SK-N-SH (cell line): Measurements from ENCODE around the gene CILP. TPM values are rescaled to one million over a fixed set of nuclear protein-coding genes. Genes with fewer than 3 reads are reported as not detected.

Experiments
- CTCF ChIA-PET: fragments of 300-600, 350-600 bp; formaldehyde crosslinking; extraction: SDS; loops from one replicate; lab custom pipeline; 2021; lab: Yijun Ruan, JAX
- POLR2A ChIA-PET: fragments of 350-600 bp; sonication (Branson Sonifier 250); formaldehyde crosslinking; extraction: SDS; loops from one replicate; lab custom pipeline; 2020; ENCODE audit warnings: antibody characterized with exemption, inconsistent platforms; lab: Yijun Ruan, JAX
- DNase-seq: peaks from one replicate; pipeline ENCODE4 v3.0.0; 2012
- H2AFZ ChIP-seq: fragments of 200-600 bp; sonication (generic); 2 replicates; pipeline ENCODE4 v1.8.1; 2016; ENCODE audit warnings: antibody characterized with exemption, mild to moderate bottlenecking, low read depth
- H3F3A ChIP-seq: fragments of 200-600 bp; sonication (generic); replicated peaks from 2 replicates; pipeline ENCODE3; 2016; ENCODE audit warnings: antibody characterized with exemption, mild to moderate bottlenecking; ENCODE audit not compliant: insufficient read depth
- H3K27ac ChIP-seq, 2 experiments: fragments of 200-500 bp in 1 of 2; fragments of 200-600 bp in 1 of 2; sonication (Bioruptor generic) in 1 of 2; sonication (generic), shearing (Covaris generic) in 1 of 2; 2 replicates each; pipeline versions ENCODE4 v1.5.1 to v1.6.1; 2014 to 2016; ENCODE audit warnings: low read depth in 2 of 2, inconsistent platforms in 1 of 2, low read length in 1 of 2, mild to moderate bottlenecking in 1 of 2, mixed read lengths in 1 of 2
- H3K27me3 ChIP-seq: fragments of 200-600 bp; sonication (generic), shearing (Covaris generic); 2 replicates; pipeline ENCODE4 v1.6.1; 2016; ENCODE audit warnings: mixed run types; ENCODE audit not compliant: insufficient read depth
- H3K36me3 ChIP-seq, 2 experiments: fragments of 200-500 bp in 1 of 2; fragments of 200-600 bp in 1 of 2; sonication (Bioruptor generic) in 1 of 2; sonication (generic) in 1 of 2; replicated peaks in 1 of 2; 2 replicates each; pipeline versions ENCODE3 to v1.5.1; 2014 to 2016; ENCODE audit warnings: low read length in 1 of 2, mild to moderate bottlenecking in 1 of 2; ENCODE audit not compliant: insufficient read depth in 2 of 2, control insufficient read depth in 1 of 2
- H3K4me1 ChIP-seq, 2 experiments: fragments of 200-500 bp in 1 of 2; fragments of 200-600 bp in 1 of 2; sonication (Bioruptor generic) in 1 of 2; sonication (generic), shearing (Covaris generic) in 1 of 2; 2 replicates each; pipeline versions ENCODE4 v1.5.1 to v1.6.1; 2014 to 2016; ENCODE audit warnings: low read depth in 1 of 2, low read length in 1 of 2, mixed run types in 1 of 2; ENCODE audit not compliant: insufficient read depth in 2 of 2, control insufficient read depth in 1 of 2
- H3K4me2 ChIP-seq: fragments of 200-600 bp; sonication (generic), shearing (Covaris generic); 2 replicates; pipeline ENCODE4 v1.6.1; 2017; ENCODE audit warnings: mixed run types
- H3K4me3 ChIP-seq, 2 experiments: fragments of 200-500 bp in 1 of 2; fragments of 200-600 bp in 1 of 2; sonication (Bioruptor generic) in 1 of 2; sonication (generic), shearing (Covaris generic) in 1 of 2; 2 replicates each; pipeline versions ENCODE4 v1.5.1 to v1.8.1; 2014 to 2016; ENCODE audit warnings: low read depth in 2 of 2, inconsistent platforms in 1 of 2, low read length in 1 of 2, mild to moderate bottlenecking in 1 of 2, mixed read lengths in 1 of 2, moderate library complexity in 1 of 2
- H3K79me2 ChIP-seq: fragments of 200-600 bp; sonication (generic); 2 replicates; pipeline ENCODE4 v1.8.1; 2017; ENCODE audit warnings: mild to moderate bottlenecking; ENCODE audit not compliant: insufficient read depth
- H3K9ac ChIP-seq: fragments of 200-600 bp; sonication (generic); 2 replicates; pipeline ENCODE4 v1.6.1; 2017; ENCODE audit warnings: mixed run types
- H3K9me2 ChIP-seq: fragments of 200-600 bp; sonication (generic); 2 replicates; pipeline ENCODE4 v1.6.1; 2017; ENCODE audit warnings: mixed run types
- H3K9me3 ChIP-seq: fragments of 200-600 bp; sonication (generic); 2 replicates; pipeline ENCODE4 v1.6.1; 2017; ENCODE audit warnings: mixed run types, mild to moderate bottlenecking, moderate library complexity
- H4K20me1 ChIP-seq: fragments of 200-600 bp; sonication (generic); 2 replicates; pipeline ENCODE4 v1.6.1; 2017; ENCODE audit warnings: mild to moderate bottlenecking, mixed run types; ENCODE audit not compliant: insufficient read depth
- EZH2phosphoT487 ChIP-seq: fragments of 200-600 bp; sonication (generic); IDR thresholded peaks from 2 replicates; pipeline ENCODE4 v1.6.1; 2017; ENCODE audit warnings: low read depth, mixed run types, mild to moderate bottlenecking, antibody characterized with exemption, moderate library complexity, borderline replicate concordance
- FOXJ3 ChIP-seq: sonication (generic); formaldehyde crosslinking; IDR thresholded peaks from 2 replicates; pipeline ENCODE4 v1.5.1; 2020; ENCODE audit warnings: mild to moderate bottlenecking, missing genetic modification reagents
- MEF2A ChIP-seq: IDR thresholded peaks from 2 replicates; pipeline ENCODE4 v1.4.0; 2012; ENCODE audit warnings: low read depth, borderline replicate concordance
- MXI1 ChIP-seq: IDR thresholded peaks from 2 replicates; pipeline ENCODE4 v1.6.1; 2012; ENCODE audit warnings: mild to moderate bottlenecking, low read depth, low read length, improper control_type of control experiment
- NFIC ChIP-seq: IDR thresholded peaks from 2 replicates; pipeline ENCODE4 v1.4.0; 2012; ENCODE audit warnings: borderline replicate concordance
- RFX5 ChIP-seq: IDR thresholded peaks from 2 replicates; pipeline ENCODE4 v1.6.1; 2012; ENCODE audit warnings: mild to moderate bottlenecking, improper control_type of control experiment, low read length
- SIN3A ChIP-seq: IDR thresholded peaks from 2 replicates; pipeline ENCODE4 v1.6.1; 2012; ENCODE audit warnings: low read depth, mild to moderate bottlenecking, low read length, moderate library complexity, borderline replicate concordance
- TEAD4 ChIP-seq: IDR thresholded peaks from 2 replicates; pipeline ENCODE4 v1.4.0; 2012; ENCODE audit warnings: mild to moderate bottlenecking, borderline replicate concordance; ENCODE audit not compliant: insufficient read depth
- YY1 ChIP-seq: IDR thresholded peaks from 2 replicates; pipeline ENCODE4 v1.4.0; 2012; ENCODE audit warnings: low read depth, mild to moderate bottlenecking
- WGBS: methylation state at CpG from one replicate; pipeline ENCODE4 v1.1.6; 2017; ENCODE audit warnings: low lambda C conversion rate; 5-methylcytosine and 5-hydroxymethylcytosine counted together
- polyA plus RNA-seq, 3 experiments: library from polyadenylated mRNA; depleted of rRNA; stranded (reverse); fragments of >200 nt; gene quantifications; 2 replicates each; pipeline ENCODE4 v1.2.3, GENCODE V29; 2012
- TF ChIP-seq, protein P1 (sequence below): fragments of 200-600 bp; sonication (generic); IDR thresholded peaks from 2 replicates; pipeline ENCODE4 v1.6.1; 2017; ENCODE audit warnings: antibody characterized with exemption, mild to moderate bottlenecking, moderate library complexity
- TF ChIP-seq, protein P2 (sequence below): fragments of 150-350 bp; IDR thresholded peaks from 2 replicates; pipeline ENCODE4 v1.6.1; 2016; ENCODE audit warnings: mild to moderate bottlenecking, low read depth, low read length
- TF ChIP-seq, protein P3 (sequence below): IDR thresholded peaks from 2 replicates; pipeline ENCODE4 v1.4.0; 2012; ENCODE audit warnings: low read depth, borderline replicate concordance

The CILP gene
- polyA plus RNA-seq, 1 of the 3 experiments (the other 2 are of a cell fraction) = 0.03 TPM

DNA sequence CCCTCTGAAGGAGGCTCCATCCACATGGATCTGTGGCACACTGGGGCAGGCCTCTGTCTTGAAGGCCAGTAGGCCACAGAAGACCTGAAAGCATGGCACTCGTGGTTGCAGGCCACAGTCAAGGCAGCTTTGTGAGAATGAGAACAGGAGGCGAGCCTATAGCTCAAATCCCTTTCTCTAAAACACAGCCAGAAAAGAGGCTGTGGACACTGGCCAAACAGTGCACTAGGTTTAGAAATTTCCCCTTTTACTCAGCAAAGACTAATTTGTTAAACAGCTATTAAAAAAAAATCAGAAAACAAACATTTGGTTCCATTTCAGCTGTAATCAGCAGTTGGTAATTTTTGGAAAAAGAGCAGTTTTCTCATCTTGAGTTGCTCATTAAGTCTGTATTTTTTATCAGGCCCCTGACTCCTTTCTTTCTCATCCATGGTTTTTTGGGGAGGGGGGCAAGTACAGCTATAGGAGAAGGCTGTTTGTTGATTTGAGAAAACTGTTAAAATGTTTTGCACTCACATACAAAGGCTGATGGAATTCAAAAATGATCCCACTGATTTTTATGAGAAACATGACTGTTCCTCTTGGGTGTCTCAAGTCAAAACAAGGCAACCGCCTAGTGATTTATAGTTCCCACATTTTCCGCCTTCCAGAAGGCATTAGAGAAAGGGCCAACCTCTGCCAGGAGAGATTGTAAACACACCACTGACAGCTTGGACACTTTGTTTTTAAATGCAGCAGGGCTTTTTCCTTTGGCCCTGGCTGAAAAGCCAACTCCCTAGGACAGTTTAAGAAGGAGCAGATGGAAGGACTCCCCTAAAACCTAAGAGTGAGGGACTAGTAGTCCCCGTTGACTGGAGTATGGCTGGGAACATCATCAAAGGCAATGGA is 47.3 kb upstream of the CILP start:
- DNase-seq = no peak
- TF ChIP-seq, protein P1, sequence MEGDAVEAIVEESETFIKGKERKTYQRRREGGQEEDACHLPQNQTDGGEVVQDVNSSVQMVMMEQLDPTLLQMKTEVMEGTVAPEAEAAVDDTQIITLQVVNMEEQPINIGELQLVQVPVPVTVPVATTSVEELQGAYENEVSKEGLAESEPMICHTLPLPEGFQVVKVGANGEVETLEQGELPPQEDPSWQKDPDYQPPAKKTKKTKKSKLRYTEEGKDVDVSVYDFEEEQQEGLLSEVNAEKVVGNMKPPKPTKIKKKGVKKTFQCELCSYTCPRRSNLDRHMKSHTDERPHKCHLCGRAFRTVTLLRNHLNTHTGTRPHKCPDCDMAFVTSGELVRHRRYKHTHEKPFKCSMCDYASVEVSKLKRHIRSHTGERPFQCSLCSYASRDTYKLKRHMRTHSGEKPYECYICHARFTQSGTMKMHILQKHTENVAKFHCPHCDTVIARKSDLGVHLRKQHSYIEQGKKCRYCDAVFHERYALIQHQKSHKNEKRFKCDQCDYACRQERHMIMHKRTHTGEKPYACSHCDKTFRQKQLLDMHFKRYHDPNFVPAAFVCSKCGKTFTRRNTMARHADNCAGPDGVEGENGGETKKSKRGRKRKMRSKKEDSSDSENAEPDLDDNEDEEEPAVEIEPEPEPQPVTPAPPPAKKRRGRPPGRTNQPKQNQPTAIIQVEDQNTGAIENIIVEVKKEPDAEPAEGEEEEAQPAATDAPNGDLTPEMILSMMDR = no peak
- TF ChIP-seq, protein P2, sequence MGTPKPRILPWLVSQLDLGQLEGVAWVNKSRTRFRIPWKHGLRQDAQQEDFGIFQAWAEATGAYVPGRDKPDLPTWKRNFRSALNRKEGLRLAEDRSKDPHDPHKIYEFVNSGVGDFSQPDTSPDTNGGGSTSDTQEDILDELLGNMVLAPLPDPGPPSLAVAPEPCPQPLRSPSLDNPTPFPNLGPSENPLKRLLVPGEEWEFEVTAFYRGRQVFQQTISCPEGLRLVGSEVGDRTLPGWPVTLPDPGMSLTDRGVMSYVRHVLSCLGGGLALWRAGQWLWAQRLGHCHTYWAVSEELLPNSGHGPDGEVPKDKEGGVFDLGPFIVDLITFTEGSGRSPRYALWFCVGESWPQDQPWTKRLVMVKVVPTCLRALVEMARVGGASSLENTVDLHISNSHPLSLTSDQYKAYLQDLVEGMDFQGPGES = no peak
- TF ChIP-seq SIN3A (no peak), EZH2phosphoT487 (no peak), RFX5 (no peak), TEAD4 (no peak), MEF2A (no peak), YY1 (no peak), MXI1 (no peak), NFIC (no peak), FOXJ3 (CRISPR knock-in tag) (no peak)
- TF ChIP-seq, protein P3, sequence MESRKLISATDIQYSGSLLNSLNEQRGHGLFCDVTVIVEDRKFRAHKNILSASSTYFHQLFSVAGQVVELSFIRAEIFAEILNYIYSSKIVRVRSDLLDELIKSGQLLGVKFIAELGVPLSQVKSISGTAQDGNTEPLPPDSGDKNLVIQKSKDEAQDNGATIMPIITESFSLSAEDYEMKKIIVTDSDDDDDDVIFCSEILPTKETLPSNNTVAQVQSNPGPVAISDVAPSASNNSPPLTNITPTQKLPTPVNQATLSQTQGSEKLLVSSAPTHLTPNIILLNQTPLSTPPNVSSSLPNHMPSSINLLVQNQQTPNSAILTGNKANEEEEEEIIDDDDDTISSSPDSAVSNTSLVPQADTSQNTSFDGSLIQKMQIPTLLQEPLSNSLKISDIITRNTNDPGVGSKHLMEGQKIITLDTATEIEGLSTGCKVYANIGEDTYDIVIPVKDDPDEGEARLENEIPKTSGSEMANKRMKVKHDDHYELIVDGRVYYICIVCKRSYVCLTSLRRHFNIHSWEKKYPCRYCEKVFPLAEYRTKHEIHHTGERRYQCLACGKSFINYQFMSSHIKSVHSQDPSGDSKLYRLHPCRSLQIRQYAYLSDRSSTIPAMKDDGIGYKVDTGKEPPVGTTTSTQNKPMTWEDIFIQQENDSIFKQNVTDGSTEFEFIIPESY = no peak
- WGBS = 95% methylated on average over 5 of the region's 5 CpGs
- H3F3A ChIP-seq = no peaks in the 10 kb centered on the region
- H3K27me3 ChIP-seq = no peaks in the 10 kb centered on the region
- H3K4me1 ChIP-seq = peaks cover 0 to 2% of the 10 kb centered on the region in 2 experiments; a peak in 1 of 4 replicates
- H3K9me2 ChIP-seq = no peaks in the 10 kb centered on the region
- no peak overlapping the region for H3K4me2 ChIP-seq
- H2AFZ ChIP-seq = no peak overlapping the region
- ChIA-PET CTCF (interaction anchor here (1.4 to 1.9 kb wide), 2 partner anchors 12 to 69 kb away, joined by 4 to 10 read pairs; no protein-coding TSS in a partner anchor), POLR2A (no interaction called here)
- H3K4me3 ChIP-seq = no peak overlapping the region
- H3K36me3 ChIP-seq = peaks cover 0 to 33% of the 10 kb centered on the region in 2 experiments
- H3K9ac ChIP-seq = no peak overlapping the region
- no peaks in the 10 kb centered on the region for H3K9me3 ChIP-seq
- H4K20me1 ChIP-seq = no peaks in the 10 kb centered on the region
- H3K27ac ChIP-seq = no peak overlapping the region
- no peaks in the 10 kb centered on the region for H3K79me2 ChIP-seq
